Keratinocyte (primary cell): ENCODE data around the gene RGS7BP. TPM values are rescaled to one million over a fixed set of nuclear protein-coding genes. Genes with fewer than 3 reads are reported as not detected.
A peak's percentile ranks its signal among the peaks of the same experiment; 100 is the strongest.

Source experiments
- DNase-seq: peaks from one replicate; pipeline ENCODE4 v3.0.0-alpha.2; 2011; ENCODE audit warnings: low read depth, missing footprints, low spot score
- FAIRE-seq: peaks from 2 replicates; lab custom pipeline; 2011; peaks lifted over from hg19 to GRCh38; lab: Jason Lieb, UNC
- H2AFZ ChIP-seq: 2 replicates; pipeline ENCODE4 v1.6.0; 2012; ENCODE audit warnings: low read length, control low read depth, inconsistent platforms; ENCODE audit not compliant: control insufficient read depth
- H3K27ac ChIP-seq: 2 replicates; pipeline ENCODE4 v1.5.1; 2011; ENCODE audit warnings: low read length; ENCODE audit not compliant: control insufficient read depth, insufficient read depth
- H3K27me3 ChIP-seq: 3 replicates; pipeline ENCODE4 v1.6.0; 2011; ENCODE audit warnings: low read length; ENCODE audit not compliant: control insufficient read depth, insufficient read depth; ENCODE audit errors: extremely low read depth
- H3K36me3 ChIP-seq, 2 experiments: 2 replicates in 1 of 2; 3 replicates in 1 of 2; pipeline ENCODE4 v1.5.1; 2011; ENCODE audit warnings: low read length in 2 of 2, mild to moderate bottlenecking in 1 of 2; ENCODE audit not compliant: control insufficient read depth in 2 of 2, insufficient read depth in 2 of 2; ENCODE audit errors: extremely low read depth in 1 of 2
- H3K4me1 ChIP-seq: 3 replicates; pipeline ENCODE4 v1.5.1; 2011; ENCODE audit warnings: low read length; ENCODE audit not compliant: control insufficient read depth, insufficient read depth; ENCODE audit errors: extremely low read depth
- H3K4me2 ChIP-seq: 3 replicates; pipeline ENCODE4 v1.6.0; 2011; ENCODE audit warnings: low read depth, low read length; ENCODE audit not compliant: control insufficient read depth, insufficient read depth; ENCODE audit errors: extremely low read depth
- H3K4me3 ChIP-seq, 3 experiments: fragments of 200-600 bp in 1 of 3; sonication (generic) in 1 of 3; 2 replicates in 2 of 3; 3 replicates in 1 of 3; pipeline ENCODE4 v1.5.1; 2011 to 2016; ENCODE audit warnings: low read length in 3 of 3, mild to moderate bottlenecking in 3 of 3, control low read depth in 2 of 3, inconsistent platforms in 1 of 3, low read depth in 1 of 3, mixed read lengths in 1 of 3, mixed run types in 1 of 3, moderate library complexity in 1 of 3; ENCODE audit not compliant: control insufficient read depth in 2 of 3, insufficient read depth in 2 of 3; ENCODE audit errors: extremely low read depth in 1 of 3
- H3K79me2 ChIP-seq: 2 replicates; pipeline ENCODE4 v1.6.0; 2012; ENCODE audit warnings: low read length; ENCODE audit not compliant: control insufficient read depth, insufficient read depth
- H3K9ac ChIP-seq: 3 replicates; pipeline ENCODE4 v1.6.0; 2011; ENCODE audit warnings: low read length; ENCODE audit not compliant: control insufficient read depth, insufficient read depth; ENCODE audit errors: extremely low read depth
- H3K9me1 ChIP-seq: 3 replicates; pipeline ENCODE4 v1.6.0; 2011; ENCODE audit warnings: low read length; ENCODE audit not compliant: control insufficient read depth, insufficient read depth; ENCODE audit errors: extremely low read depth
- H3K9me3 ChIP-seq: 2 replicates; pipeline ENCODE4 v1.5.1; 2012; ENCODE audit warnings: low read depth, low read length; ENCODE audit not compliant: control insufficient read depth
- H4K20me1 ChIP-seq: 3 replicates; pipeline ENCODE4 v1.6.0; 2011; ENCODE audit warnings: low read length; ENCODE audit not compliant: control insufficient read depth, insufficient read depth; ENCODE audit errors: extremely low read depth
- CTCF ChIP-seq, 3 experiments: IDR thresholded peaks in 1 of 3; conservative IDR thresholded peaks in 1 of 3; optimal IDR thresholded peaks in 1 of 3; 2 replicates in 2 of 3; 3 replicates in 1 of 3; pipeline versions ENCODE3 to v1.5.1; 2011; ENCODE audit warnings: low read length in 3 of 3, mild to moderate bottlenecking in 3 of 3, moderate library complexity in 2 of 3, control low read depth in 1 of 3, inconsistent platforms in 1 of 3; ENCODE audit not compliant: insufficient read depth in 2 of 3; ENCODE audit errors: extremely low read depth in 1 of 3
- EZH2 ChIP-seq: IDR thresholded peaks from one replicate; pipeline ENCODE4 v1.6.1; 2012; ENCODE audit warnings: inconsistent platforms, mild to moderate bottlenecking, low read length, moderate library complexity
- dilution Hi-C: fragments of 300-500 bp; cut with MboI; formaldehyde crosslinking; loops from one replicate; pipeline ENCODE4 v1.7.0; 2020; ENCODE audit warnings: low sequenced_read_pairs; ENCODE audit not compliant: extremely low pct_ligation_motif_present
- polyA plus RNA-seq, 5 experiments: library from polyadenylated mRNA; depleted of rRNA in 3 of 5; stranded (reverse) in 3 of 5; stranded (forward) in 1 of 5; unstranded in 1 of 5; fragments of >200 nt; gene quantifications; 1 replicate in 1 of 5; 2 replicates in 3 of 5; 3 replicates in 1 of 5; pipeline versions ENCODE4 v1.2.1 to v1.2.3, GENCODE V29; 2011 to 2012; ENCODE audit warnings: missing spikeins in 2 of 5, low read depth in 1 of 5, low replicate concordance in 1 of 5

The RGS7BP gene
- polyA plus RNA-seq, 1 donor (not counting 4 experiments of a cell fraction or from before 2014, with no cell fraction given): not detected

- FAIRE-seq: no peak
- no peaks in the 10 kb centered on the region for H3K79me2 ChIP-seq
- no peak for DNase-seq
- H4K20me1 ChIP-seq: no peaks in the 10 kb centered on the region
- H3K27me3 ChIP-seq: peaks cover 7% of the 10 kb centered on the region
- H2AFZ ChIP-seq: no peak overlapping the region
- H3K36me3 ChIP-seq: no peaks in the 10 kb centered on the region
- dilution Hi-C loops: no loop called here
- H3K4me3 ChIP-seq: no peak overlapping the region
- no peak overlapping the region for H3K9ac ChIP-seq
- no peak for TF ChIP-seq EZH2
- no peak for TF ChIP-seq CTCF (optimal IDR thresholded peaks at IDR 0.05 in 1 of 3, IDR thresholded peaks at IDR 0.05 in 1 of 3, conservative IDR thresholded peaks at IDR 0.05 in 1 of 3; ENCODE audit: extremely low read depth in 1 of 3, insufficient read depth in 2 of 3, low read length in 3 of 3)
- no peaks in the 10 kb centered on the region for H3K9me1 ChIP-seq
- H3K9me3 ChIP-seq: no peaks in the 10 kb centered on the region
- H3K4me1 ChIP-seq: peaks cover 6% of the 10 kb centered on the region
- H3K27ac ChIP-seq: no peak overlapping the region
- H3K4me2 ChIP-seq: no peak overlapping the region
These were observed 126.4 kb downstream of the RGS7BP start for GRCh38 chr5:64632251-64632650.

- H3K4me1 ChIP-seq: peaks cover 6% of the 10 kb centered on the region
- no peak overlapping the region for H2AFZ ChIP-seq
- dilution Hi-C loops: no loop called here
- H3K4me3 ChIP-seq: no peak overlapping the region
- no peak for DNase-seq
- no peaks in the 10 kb centered on the region for H3K9me1 ChIP-seq
- no peaks in the 10 kb centered on the region for H3K9me3 ChIP-seq
- TF ChIP-seq CTCF (optimal IDR thresholded peaks at IDR 0.05 in 1 of 3, IDR thresholded peaks at IDR 0.05 in 1 of 3, conservative IDR thresholded peaks at IDR 0.05 in 1 of 3; ENCODE audit: extremely low read depth in 1 of 3, insufficient read depth in 2 of 3, low read length in 3 of 3) (peak in 2 of 3 experiments; percentile 41 to 57), EZH2 (no peak)
- H3K27ac ChIP-seq: no peak overlapping the region
- no peaks in the 10 kb centered on the region for H3K36me3 ChIP-seq
- peak overlapping the region; percentile 22 for H3K4me2 ChIP-seq
- H3K9ac ChIP-seq: no peak overlapping the region
- no peaks in the 10 kb centered on the region for H4K20me1 ChIP-seq
- no peaks in the 10 kb centered on the region for H3K79me2 ChIP-seq
- FAIRE-seq: peak; percentile 32
- H3K27me3 ChIP-seq: peaks cover 8% of the 10 kb centered on the region
These were observed 129.3 kb downstream of the RGS7BP start for GRCh38 chr5:64634997-64635686.
